Stomach (tissue), 4 donors: ENCODE measurements around the gene TSPAN3.

Source experiments
- CTCF ChIP-seq, 7 experiments: fragments of 450-650 bp in 4 of 7; fragments of 200-600 bp in 3 of 7; sonication (generic) in 3 of 7; IDR thresholded peaks; one replicate each; pipeline ENCODE4 v1.5.1; 2016 to 2019; ENCODE audit warnings: antibody characterized with exemption in 7 of 7, control low read depth in 2 of 7, mild to moderate bottlenecking in 1 of 7
- POLR2A ChIP-seq, 4 donors: fragments of 450-650 bp; IDR thresholded peaks; one replicate each; pipeline ENCODE4 v1.6.1; 2016; ENCODE audit warnings: antibody characterized with exemption in 4 of 4, control low read depth in 2 of 4, mild to moderate bottlenecking in 1 of 4, moderate library complexity in 1 of 4

DNA sequence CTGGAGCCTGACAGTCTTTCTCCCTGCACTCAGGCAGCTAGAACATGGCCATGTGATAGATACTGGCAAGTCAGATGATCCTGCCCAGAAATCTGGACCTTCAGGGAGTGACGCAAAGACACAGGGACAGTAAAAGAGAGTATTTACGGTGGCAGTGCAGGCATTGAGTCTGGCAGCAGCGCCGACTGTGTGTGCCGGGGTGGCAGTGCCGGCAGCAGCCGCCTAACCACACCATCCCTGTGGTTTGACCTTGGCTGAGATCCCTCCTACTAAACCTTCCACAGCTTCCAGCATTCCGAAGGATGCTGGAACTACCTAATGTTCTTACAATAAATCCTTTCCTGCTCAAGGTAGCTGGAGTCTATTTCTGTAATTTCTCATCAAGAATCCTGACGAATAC is 4.6 kb upstream of the TSPAN3 start:
- TF ChIP-seq CTCF (IDR thresholded peaks at IDR 0.05), result no peak
- TF ChIP-seq POLR2A (IDR thresholded peaks at IDR 0.05), result no peak
